NCI-H2196 treated with DMSO at 0.1 percent for 48 hours (cell line): ENCODE results near the gene KCNMB4.

ENCODE experiments used
- DNase-seq: peaks from one replicate; lab custom pipeline; 2025; ENCODE audit not compliant: unreplicated experiment; lab: John Stamatoyannopoulos, UW

Gene KCNMB4

DNA sequence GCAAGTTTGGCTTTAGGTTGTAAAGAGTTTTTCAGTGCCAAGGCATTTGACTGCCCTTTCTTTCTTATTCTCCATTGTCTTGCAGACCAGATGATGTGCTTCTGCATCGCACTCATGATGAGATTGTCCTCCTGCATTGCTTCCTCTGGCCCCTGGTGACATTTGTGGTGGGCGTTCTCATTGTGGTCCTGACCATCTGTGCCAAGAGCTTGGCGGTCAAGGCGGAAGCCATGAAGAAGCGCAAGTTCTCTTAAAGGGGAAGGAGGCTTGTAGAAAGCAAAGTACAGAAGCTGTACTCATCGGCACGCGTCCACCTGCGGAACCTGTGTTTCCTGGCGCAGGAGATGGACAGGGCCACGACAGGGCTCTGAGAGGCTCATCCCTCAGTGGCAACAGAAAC is 64.3 kb downstream of the KCNMB4 start:
- no peak for DNase-seq

DNA sequence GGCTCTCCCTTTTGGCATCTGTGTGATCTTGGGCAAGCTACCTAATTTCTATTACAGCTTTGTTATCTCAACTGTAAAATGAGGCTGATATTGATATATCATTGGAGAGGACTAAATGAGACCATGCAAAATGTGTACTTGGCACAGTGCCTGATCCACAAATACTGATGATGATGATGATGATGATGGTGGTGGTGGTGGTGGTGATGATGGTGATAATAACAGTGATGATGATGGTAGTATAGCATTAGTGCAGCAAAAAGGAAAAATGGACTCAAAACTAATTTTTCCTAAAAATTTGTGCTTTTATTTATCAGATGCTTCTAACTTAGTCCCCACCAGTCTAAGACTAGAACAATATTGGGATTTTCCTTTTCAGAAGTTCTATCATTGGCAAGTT is 70.7 kb downstream of the KCNMB4 start:
- DNase-seq: no peak

DNA sequence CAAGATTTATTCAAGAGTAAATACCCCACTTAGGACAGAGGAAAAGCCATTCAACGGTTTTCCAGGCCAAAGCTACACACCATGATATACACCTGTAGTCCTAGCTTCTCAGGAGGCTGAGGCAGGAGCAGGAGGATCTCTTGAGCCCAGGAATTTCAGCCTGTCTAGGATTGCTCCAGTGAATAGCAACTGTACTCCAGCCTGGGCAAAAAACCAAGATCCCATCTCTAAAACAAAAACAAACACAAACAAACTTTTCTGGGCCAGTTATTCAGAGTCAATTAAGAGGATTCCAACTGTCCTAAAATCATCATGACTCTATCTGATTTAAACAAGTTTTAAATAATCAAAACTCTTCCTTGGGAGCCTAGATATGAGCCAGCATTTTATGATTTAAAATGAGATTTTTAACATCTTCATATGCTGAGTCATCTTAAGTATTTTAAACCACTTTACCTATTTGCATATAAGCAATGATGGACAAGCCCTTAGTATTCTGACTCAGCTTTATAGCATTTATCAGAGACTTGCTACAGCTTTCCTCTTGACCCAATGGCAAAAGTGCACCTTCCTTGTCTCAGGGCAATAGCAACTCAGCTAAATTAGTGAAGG is 77.1 kb downstream of the KCNMB4 start:
- DNase-seq: no peak

DNA sequence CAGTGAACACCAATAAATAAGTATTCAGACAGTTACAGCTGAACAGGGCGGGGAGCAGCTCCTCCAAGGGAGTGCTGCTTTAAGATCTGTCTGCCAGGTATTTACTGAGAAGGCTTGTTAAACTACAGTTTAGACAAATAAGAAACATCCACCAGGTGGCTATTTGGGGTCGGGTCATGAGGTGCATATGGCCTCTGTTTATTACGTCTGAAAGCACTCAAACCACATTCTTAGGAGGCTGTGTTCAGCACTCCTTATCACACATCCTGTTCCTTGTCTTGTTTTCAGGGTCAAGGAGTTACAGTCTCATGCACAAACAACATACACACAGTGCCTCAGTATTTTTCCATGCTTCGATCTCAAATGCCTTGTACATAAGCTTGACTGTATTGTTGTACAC is 78.8 kb downstream of the KCNMB4 start:
- no peak for DNase-seq

DNA sequence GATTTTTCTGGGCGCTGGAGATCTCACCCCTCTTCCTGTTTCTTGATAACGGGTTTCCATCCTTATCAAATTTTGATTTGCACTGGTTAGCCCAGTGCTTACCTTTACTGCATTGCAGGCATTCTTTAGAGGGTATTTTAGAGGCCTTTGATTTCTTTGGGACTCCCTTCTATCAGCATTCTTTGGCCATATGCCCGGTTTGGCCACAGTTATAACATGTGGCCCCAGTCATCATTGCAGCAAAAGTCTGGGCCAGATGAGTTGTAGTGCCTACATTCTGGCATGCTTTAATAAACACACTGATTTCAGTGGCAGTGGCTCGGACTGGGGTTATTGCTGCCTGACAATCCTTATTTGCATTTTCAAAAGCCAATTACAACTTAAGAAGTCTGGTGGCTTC is 82.3 kb downstream of the KCNMB4 start:
- DNase-seq: no peak

DNA sequence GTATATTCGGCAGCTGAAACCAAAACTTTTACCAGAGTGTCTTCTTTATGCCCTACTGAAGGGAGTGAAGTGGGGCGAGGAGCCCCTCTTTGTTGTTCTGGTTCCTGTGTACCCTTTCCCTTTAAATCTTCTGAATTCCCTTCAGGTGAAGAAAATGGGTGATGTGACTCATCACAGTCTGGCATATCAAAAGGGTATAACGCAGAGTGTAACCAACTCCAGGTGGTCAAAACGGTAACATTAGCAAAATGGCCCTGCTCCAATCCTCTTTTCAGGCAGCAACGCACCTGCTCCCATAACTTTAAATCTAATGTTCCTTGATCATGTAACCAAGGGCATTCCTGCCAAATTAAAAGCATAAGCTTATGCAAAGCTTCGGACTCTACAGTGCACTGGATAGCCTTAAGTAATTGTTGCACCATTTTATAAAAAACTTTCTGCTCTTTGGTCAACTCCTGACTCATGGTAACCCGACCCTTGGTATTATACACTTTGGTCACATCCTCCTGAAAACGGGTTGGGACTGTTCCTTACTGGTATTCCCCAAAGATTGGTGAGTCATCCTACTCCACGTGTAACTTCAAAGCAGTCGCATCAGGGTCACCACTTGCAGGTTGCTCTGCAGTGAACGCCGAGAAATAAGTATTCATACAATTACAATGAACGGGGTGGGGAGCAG is 83.1 kb downstream of the KCNMB4 start:
- DNase-seq: no peak

DNA sequence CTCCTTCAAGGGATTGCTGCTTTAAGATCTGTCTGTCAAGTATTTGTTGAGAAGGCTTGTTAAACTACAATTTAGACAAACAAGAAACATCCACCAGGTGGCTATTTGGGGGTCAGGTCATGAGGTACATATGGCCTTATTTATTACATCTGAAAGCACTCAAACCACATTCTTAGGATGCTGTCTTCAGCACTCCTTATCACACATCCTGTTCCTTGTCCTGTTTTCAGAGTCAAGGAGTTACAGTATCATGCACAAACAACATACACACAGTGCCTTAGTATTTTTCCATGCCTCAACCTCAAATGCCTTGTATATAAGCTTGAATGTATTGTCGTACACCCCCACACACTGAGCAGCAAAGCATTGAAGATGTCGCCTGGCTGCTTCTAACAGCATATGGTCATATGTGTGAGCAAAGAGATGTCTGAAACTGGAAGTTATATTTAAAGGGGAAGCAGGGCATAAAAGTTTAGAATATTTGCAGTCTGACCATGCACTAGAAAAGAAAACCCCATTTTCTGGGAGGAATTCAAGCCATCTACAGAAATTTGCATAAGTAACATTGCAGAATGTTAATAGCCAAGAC is 83.8 kb downstream of the KCNMB4 start:
- no peak for DNase-seq

DNA sequence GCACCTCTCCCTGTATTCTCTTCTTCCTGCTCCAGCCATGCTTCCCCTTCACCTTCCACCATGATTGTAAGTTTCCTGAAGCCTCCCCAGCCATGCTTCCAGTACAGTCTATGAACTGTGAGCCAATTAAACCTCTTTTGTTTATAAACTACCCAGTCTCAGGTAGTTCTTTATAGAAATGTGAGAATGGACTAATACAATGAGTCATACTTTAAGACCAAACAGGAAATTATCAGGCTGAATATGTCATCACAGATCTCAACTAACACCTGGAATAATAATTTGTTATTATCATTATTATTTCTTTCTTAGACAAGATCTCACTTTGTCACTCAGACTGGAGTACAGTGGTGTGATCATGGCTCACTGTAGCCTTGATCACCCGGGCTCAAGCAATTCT is 85.4 kb downstream of the KCNMB4 start:
- no peak for DNase-seq

DNA sequence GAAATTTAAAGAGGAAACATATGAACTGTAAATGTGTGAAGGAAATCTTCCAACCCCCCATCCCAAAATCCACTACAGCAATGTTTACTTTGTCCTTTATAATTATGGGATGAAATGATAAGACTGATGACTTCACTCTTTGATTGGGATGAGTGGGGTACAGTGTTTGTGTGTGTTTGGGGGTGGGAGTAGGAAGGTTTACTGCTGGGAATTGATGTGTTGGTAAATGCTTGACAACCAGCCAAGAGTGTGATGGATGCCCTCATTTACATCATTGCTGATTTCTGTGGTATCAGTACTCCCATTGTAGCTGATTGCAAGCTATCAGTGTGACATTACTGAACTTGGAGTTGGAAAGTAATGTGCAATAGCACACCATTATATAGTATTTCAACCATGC is 90.9 kb downstream of the KCNMB4 start:
- DNase-seq: no peak

DNA sequence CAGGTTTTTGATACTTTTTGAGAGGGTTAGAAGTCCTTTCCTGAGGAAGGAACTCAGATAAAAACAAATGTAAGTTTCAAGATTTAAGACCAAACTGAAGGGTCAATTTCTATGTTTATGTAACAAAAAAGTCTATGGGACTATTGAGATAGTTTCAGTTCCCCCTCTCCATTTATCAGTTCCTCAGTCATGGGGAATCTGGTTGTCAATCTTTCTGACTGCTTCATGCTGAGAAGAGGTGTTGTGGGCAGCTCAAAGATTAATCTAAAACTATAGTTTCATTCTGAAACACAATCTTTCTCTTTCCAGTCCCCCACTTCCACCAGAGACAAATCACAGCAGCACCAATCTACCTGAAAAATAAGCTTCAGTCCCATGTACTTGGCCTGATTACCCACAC is 93.7 kb downstream of the KCNMB4 start:
- no peak for DNase-seq

DNA sequence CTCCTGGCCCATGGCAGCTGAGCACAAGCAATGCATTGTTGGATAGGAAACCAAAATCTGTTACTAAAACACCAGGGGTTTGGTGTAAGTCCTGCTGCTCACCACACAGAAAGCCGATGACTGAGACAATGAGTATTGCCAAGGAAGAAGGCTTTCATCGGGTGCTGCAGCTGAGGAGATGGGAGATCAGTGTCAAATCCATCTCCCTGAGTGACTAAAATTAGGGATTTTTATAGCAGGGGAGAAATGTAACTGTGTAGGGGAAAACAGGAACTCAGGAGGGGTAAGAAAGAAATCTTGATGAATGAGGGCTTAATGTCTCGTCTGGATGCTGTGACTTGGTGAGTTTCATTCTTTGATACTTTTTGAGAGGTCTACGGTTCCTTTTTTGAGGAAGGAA is 97.9 kb downstream of the KCNMB4 start:
- no peak for DNase-seq

DNA sequence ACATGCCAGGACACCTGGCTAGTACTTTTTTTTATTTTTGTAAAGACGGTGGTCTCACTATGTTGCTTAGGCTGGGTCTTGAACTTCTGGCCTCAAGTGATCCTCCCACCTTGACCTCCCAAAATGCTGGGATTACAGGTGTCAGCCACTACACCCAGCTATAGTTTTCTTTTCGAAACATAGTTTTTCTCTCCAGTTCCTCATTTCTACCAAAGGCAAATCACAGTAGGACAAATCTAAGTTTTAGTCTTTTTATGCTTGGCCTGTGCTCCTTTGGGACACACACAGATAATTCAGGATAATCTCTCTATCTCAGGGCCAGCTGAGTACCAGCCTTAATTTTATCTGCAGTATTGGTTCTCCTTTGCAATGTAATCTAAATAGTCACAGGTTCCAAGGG is 100.7 kb downstream of the KCNMB4 start:
- DNase-seq: no peak

DNA sequence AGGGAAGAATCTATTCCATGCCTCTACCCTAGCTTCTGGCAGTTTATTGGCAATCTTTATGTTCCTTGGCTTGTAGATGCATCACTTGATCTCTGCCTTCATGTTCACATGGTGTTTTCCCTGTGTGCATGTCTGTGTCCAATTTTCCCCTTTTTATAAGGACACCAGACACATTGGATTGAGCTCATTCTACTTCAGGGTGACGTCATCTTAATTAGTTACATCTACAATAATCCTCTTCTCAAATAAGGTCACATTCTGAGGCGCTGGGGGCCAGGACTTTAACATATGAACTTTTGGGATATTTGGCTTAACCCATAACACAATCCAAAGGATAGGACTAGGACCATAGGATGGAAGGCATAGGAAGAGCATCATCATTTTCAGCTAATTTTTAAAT is 101.4 kb downstream of the KCNMB4 start:
- no peak for DNase-seq

DNA sequence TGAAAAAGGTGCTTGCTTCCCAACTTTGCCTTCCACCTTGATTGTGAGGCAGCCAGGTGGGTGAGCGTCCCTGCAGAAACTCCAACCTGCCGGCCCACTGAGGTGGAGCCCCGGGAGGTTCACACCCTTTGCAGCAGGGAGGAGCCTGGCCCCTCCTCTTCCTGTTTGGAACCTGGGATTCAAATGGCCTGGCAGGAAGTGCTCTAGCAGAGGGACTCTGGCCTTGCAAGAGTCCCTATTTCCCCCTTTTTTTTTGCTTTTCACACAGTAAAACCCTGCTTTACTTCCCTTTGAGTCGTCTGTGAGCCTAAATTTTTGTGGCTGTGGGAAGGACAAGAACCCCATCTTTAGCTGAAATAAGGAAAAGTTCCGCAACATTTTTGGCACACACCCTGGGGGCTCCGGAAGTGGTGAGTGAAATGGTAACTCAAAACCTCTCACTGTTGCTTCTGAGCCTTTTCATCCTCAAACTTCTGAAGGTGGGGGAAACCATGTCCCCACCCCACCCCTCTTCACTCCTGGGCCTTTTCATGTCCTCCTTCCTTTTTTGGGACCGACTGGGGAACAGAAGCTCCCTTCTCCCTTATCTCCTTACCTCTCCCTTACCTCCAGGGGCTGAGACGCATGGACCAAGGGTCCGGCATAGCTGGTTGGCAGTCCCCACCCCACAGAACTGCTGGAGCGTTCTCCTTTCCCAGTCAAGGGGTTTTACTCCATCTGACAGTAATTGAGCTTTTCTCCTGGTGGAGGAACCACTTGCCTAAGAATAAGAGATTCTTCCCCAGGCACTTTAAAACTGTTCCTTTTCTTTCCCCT is 102.0 kb downstream of the KCNMB4 start:
- DNase-seq: no peak

DNA sequence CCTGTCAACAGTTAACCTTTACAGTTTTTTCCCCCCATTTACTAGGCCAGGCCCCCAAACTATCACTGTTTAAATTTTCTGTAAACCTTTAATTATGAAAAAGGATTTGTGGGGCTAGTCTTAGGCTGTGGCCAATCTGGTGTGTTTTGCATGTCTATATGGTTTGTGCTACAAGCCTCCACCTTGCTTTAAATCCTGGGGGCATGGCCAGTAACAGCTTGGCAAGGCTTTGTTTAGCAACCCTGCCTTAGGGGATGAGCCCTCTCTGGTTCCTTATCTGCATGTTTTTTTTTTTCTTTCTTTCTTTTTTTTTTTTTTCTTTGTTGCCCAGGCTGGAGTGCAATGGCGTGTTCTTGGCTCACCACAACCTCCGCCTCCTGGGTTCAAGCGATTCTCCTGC is 102.7 kb downstream of the KCNMB4 start:
- DNase-seq: no peak

DNA sequence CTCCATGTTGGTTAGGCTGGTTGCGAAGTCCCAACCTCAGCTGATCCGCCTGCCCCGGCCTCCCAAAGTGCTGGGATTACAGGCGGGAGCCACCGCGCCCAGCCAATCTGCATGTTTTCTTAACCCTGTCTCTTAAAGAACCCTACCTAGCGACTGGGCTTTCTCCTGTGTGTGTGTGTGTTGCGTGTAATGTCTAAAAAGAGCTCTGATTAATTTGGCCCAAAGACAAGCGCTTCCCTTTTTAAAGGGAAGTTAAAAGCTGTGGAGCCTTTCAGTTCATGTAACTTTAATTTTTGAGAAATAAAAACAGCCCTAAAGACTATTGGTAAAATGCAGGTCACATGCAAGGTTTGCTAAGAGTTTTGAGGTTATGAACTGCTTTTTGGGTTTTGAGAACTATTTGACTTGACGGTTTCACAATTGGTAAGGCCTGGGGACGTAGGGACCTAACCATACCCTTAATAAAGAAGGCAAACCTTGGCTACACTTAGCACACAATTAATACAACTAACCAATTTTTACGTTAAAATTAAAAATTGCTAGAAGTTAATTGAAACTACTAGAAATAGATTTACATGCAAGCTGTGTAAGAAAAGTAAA is 103.2 kb downstream of the KCNMB4 start:
- DNase-seq: no peak

DNA sequence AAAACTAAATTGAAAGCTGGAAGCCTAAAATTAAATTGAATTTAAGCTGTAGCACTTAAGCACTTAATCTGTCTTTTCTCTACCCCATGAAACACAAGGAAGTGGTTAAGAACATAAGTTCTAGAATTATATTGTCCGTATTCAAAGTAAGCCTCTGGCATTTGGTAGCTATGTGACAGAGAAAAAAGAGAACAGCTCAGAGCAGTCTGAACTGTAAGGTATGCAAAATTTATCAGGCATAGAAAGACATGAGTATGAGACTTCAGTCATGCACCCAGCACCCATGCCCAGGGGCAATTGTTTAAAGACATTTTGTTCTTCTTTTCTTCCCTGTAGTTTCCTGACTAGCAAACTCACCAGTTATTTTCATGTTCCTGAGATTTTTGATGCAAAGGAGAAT is 116.7 kb downstream of the KCNMB4 start:
- no peak for DNase-seq
